H1 (cell line): ENCODE measurements around the gene TRIM38. TPM values are rescaled to one million over a fixed set of nuclear protein-coding genes. Genes with fewer than 3 reads are reported as not detected.

Source experiments
- CTCF ChIA-PET: fragments of 300-600 bp; sonication (Branson Sonifier 250); formaldehyde crosslinking; loops from one replicate; lab custom pipeline; 2021; ENCODE audit not compliant: partially characterized antibody; lab: Charles Lee
- POLR2A ChIA-PET: fragments of 300-600 bp; sonication (Branson Sonifier 250); formaldehyde crosslinking; loops from one replicate; lab custom pipeline; 2021; ENCODE audit warnings: inconsistent platforms; ENCODE audit not compliant: partially characterized antibody; lab: Charles Lee
- DNase-seq, 2 experiments: peaks; one replicate each; pipeline versions ENCODE4 v3.0.0 to v3.0.0-alpha.2; 2010 to 2022; ENCODE audit warnings: low spot score in 2 of 2, low read depth in 1 of 2, mixed read lengths in 1 of 2
- FAIRE-seq: peaks from 2 replicates; lab custom pipeline; 2011; peaks lifted over from hg19 to GRCh38; lab: Jason Lieb, UNC
- H2AFZ ChIP-seq: 2 replicates; pipeline ENCODE4 v1.8.1; 2012; ENCODE audit warnings: low read length, inconsistent platforms
- H2AK5ac ChIP-seq: 2 replicates; pipeline ENCODE4 v1.6.1; 2013; ENCODE audit warnings: low read depth, low read length
- H2BK120ac ChIP-seq: replicated peaks from 2 replicates; pipeline ENCODE3; 2013; ENCODE audit warnings: low read depth, low read length, inconsistent platforms
- H2BK12ac ChIP-seq: 2 replicates; pipeline ENCODE4 v1.6.1; 2013; ENCODE audit warnings: low read depth, low read length
- H2BK15ac ChIP-seq: 2 replicates; pipeline ENCODE4 v1.6.1; 2013; ENCODE audit warnings: low read length
- H2BK20ac ChIP-seq: 2 replicates; pipeline ENCODE4 v1.6.1; 2013; ENCODE audit warnings: low read length
- H2BK5ac ChIP-seq: 2 replicates; pipeline ENCODE4 v1.6.1; 2013; ENCODE audit warnings: low read depth, low read length
- H3K14ac ChIP-seq: 2 replicates; pipeline ENCODE4 v1.6.1; 2013; ENCODE audit warnings: inconsistent platforms; ENCODE audit not compliant: insufficient read length
- H3K18ac ChIP-seq: 2 replicates; pipeline ENCODE4 v1.6.1; 2013; ENCODE audit warnings: low read length; ENCODE audit errors: extremely low read depth
- H3K23ac ChIP-seq: 2 replicates; pipeline ENCODE4 v1.6.1; 2013; ENCODE audit warnings: inconsistent platforms; ENCODE audit not compliant: insufficient read length
- H3K23me2 ChIP-seq: 2 replicates; pipeline ENCODE4 v1.6.1; 2013; ENCODE audit warnings: low read depth, low read length
- H3K27ac ChIP-seq: 2 replicates; pipeline ENCODE4 v1.6.1; 2011; ENCODE audit warnings: low read depth, low read length, inconsistent platforms
- H3K27me3 ChIP-seq, 4 experiments: replicated peaks in 1 of 4; 1 replicate in 1 of 4; 2 replicates in 3 of 4; pipeline versions ENCODE4 v1.6.1 to v1.8.1; 2011 to 2013; ENCODE audit warnings: low read length in 3 of 4, mild to moderate bottlenecking in 3 of 4, inconsistent platforms in 2 of 4, mixed read lengths in 2 of 4, moderate library complexity in 1 of 4; ENCODE audit not compliant: control insufficient read depth in 3 of 4, insufficient read depth in 3 of 4; ENCODE audit errors: extremely low read depth in 1 of 4
- H3K36me3 ChIP-seq, 4 experiments: 2 replicates each; pipeline versions ENCODE4 v1.6.1 to v1.8.1; 2011 to 2013; ENCODE audit warnings: mild to moderate bottlenecking in 4 of 4, low read length in 3 of 4, moderate library complexity in 2 of 4, control low read depth in 1 of 4, inconsistent platforms in 1 of 4; ENCODE audit not compliant: insufficient read depth in 4 of 4, control insufficient read depth in 2 of 4
- H3K4ac ChIP-seq: replicated peaks from 2 replicates; pipeline ENCODE3; 2013; ENCODE audit warnings: low read length, low read depth, mixed read lengths, inconsistent platforms; ENCODE audit not compliant: insufficient read length
- H3K4me1 ChIP-seq, 4 experiments: replicated peaks in 1 of 4; 1 replicate in 1 of 4; 2 replicates in 3 of 4; pipeline versions ENCODE4 v1.6.1 to v1.8.1; 2011 to 2013; ENCODE audit warnings: low read length in 3 of 4, inconsistent platforms in 2 of 4, mixed read lengths in 1 of 4; ENCODE audit not compliant: insufficient read depth in 4 of 4, control insufficient read depth in 3 of 4
- H3K4me2 ChIP-seq, 2 experiments: 2 replicates each; pipeline versions ENCODE4 v1.6.1 to v1.8.1; 2011 to 2013; ENCODE audit warnings: low read depth in 2 of 2, low read length in 2 of 2, control low read depth in 1 of 2, inconsistent platforms in 1 of 2, mild to moderate bottlenecking in 1 of 2; ENCODE audit not compliant: insufficient read depth in 1 of 2
- H3K4me3 ChIP-seq, 4 experiments: fragments of 200-600, 300-600 bp in 1 of 4; sonication (generic), shearing (Covaris generic), sonication (Bioruptor Twin) in 1 of 4; 2 replicates each; pipeline versions ENCODE4 v1.5.1 to v1.8.1; 2011 to 2016; ENCODE audit warnings: low read length in 4 of 4, low read depth in 3 of 4, control low read depth in 2 of 4, inconsistent platforms in 2 of 4, mild to moderate bottlenecking in 2 of 4, mixed read lengths in 1 of 4, moderate library complexity in 1 of 4; ENCODE audit not compliant: insufficient read depth in 2 of 4; ENCODE audit errors: extremely low read depth in 1 of 4
- H3K56ac ChIP-seq: replicated peaks from 2 replicates; pipeline ENCODE3; 2013; ENCODE audit warnings: low read depth, mild to moderate bottlenecking, mixed read lengths, low read length, inconsistent platforms; ENCODE audit not compliant: insufficient read length
- H3K79me1 ChIP-seq: 2 replicates; pipeline ENCODE4 v1.6.1; 2013; ENCODE audit warnings: low read depth, low read length, control low read depth
- H3K79me2 ChIP-seq, 2 experiments: 2 replicates each; pipeline versions ENCODE4 v1.6.1 to v1.8.1; 2012 to 2013; ENCODE audit warnings: low read length in 2 of 2, mild to moderate bottlenecking in 2 of 2, inconsistent platforms in 1 of 2; ENCODE audit not compliant: insufficient read depth in 2 of 2, control insufficient read depth in 1 of 2
- H3K9ac ChIP-seq, 4 experiments: replicated peaks in 1 of 4; 1 replicate in 1 of 4; 2 replicates in 3 of 4; pipeline versions ENCODE4 v1.6.1 to v1.8.1; 2011 to 2013; ENCODE audit warnings: low read depth in 3 of 4, low read length in 3 of 4, control low read depth in 2 of 4, mild to moderate bottlenecking in 2 of 4, moderate library complexity in 2 of 4, inconsistent platforms in 1 of 4; ENCODE audit errors: extremely low read depth in 1 of 4
- H3K9me3 ChIP-seq, 2 experiments: 2 replicates each; pipeline versions ENCODE4 v1.6.1 to v1.8.1; 2012 to 2013; ENCODE audit warnings: mild to moderate bottlenecking in 2 of 2, moderate library complexity in 2 of 2, control low read depth in 1 of 2, inconsistent platforms in 1 of 2, low read depth in 1 of 2, low read length in 1 of 2, mixed read lengths in 1 of 2; ENCODE audit not compliant: insufficient read depth in 2 of 2
- H4K20me1 ChIP-seq, 2 experiments: replicated peaks in 1 of 2; 2 replicates each; pipeline versions ENCODE3 to v1.8.1; 2011 to 2013; ENCODE audit warnings: inconsistent platforms in 2 of 2, low read length in 2 of 2, mild to moderate bottlenecking in 1 of 2; ENCODE audit not compliant: insufficient read depth in 2 of 2, control insufficient read depth in 1 of 2
- H4K5ac ChIP-seq: 2 replicates; pipeline ENCODE4 v1.6.1; 2013; ENCODE audit warnings: low read length, low read depth, mixed read lengths, inconsistent platforms; ENCODE audit not compliant: insufficient read length
- H4K8ac ChIP-seq: 2 replicates; pipeline ENCODE4 v1.8.0; 2013; ENCODE audit warnings: mild to moderate bottlenecking, moderate library complexity, low read length, inconsistent platforms; ENCODE audit not compliant: insufficient read depth; ENCODE audit errors: extremely low read depth
- H4K91ac ChIP-seq: replicated peaks from 2 replicates; pipeline ENCODE3; 2013; ENCODE audit warnings: low read length, mixed read lengths, inconsistent platforms; ENCODE audit not compliant: insufficient read length
- TEAD4 ChIP-seq: IDR thresholded peaks from 2 replicates; pipeline ENCODE4 v1.6.1; 2012; ENCODE audit warnings: low read depth, low read length, inconsistent platforms, mixed read lengths
- WGBS, 2 experiments: shearing (Covaris generic) in 1 of 2; methylation state at CpG; one replicate each; pipeline versions ENCODE4 v1.1.6 to v1.1.7; 2013 to 2015; ENCODE audit warnings: low lambda C conversion rate in 2 of 2, mixed read lengths in 2 of 2, inconsistent platforms in 1 of 2, low coverage in 1 of 2, missing lambda C conversion rate in 1 of 2; ENCODE audit not compliant: insufficient replicate concordance in 2 of 2, insufficient coverage in 1 of 2, insufficient read length in 1 of 2; ENCODE audit errors: extremely low coverage in 1 of 2, missing lambda C conversion rate in 1 of 2; 5-methylcytosine and 5-hydroxymethylcytosine counted together
- polyA plus RNA-seq, 7 experiments: library from polyadenylated mRNA; depleted of rRNA in 3 of 7; stranded (reverse) in 5 of 7; unstranded in 2 of 7; fragments of >200 nt in 5 of 7; fragments of 200-250 nt in 2 of 7; gene quantifications; 1 replicate in 5 of 7; 2 replicates in 1 of 7; 4 replicates in 1 of 7; pipeline versions ENCODE4 v1.2.1 to v1.2.3, GENCODE V29; 2011 to 2013; ENCODE audit warnings: missing spikeins in 2 of 7, mixed read lengths in 2 of 7
- total RNA-seq: library from RNA; stranded (reverse); fragmentation: NEBNext Ultra II Directional; extraction: Animal tissue kit (Norgen Biotek cat#: 25700); gene quantifications from 2 replicates; pipeline ENCODE4 v1.2.1, GENCODE V29; 2021

TRIM38 gene
- total and polyA plus RNA-seq, 2 of the 8 experiments (the other 6 are each of a cell fraction or from before 2014, with no cell fraction given) = 0.43 to 0.56 TPM

GRCh38 chr6:25956226-25956625 is 6.4 kb upstream of the TRIM38 start:
- Histone ChIP-seq H2BK12ac (no peak overlapping the region), H3K4ac (no peak overlapping the region), H3K4me3 (no peak overlapping the region), H4K20me1 (no peaks in the 10 kb centered on the region), H2BK120ac (no peak overlapping the region), H3K9me3 (no peaks in the 10 kb centered on the region; a peak in 1 of 4 replicates), H3K27me3 (no peaks in the 10 kb centered on the region), H3K18ac (no peak overlapping the region), H3K56ac (no peak overlapping the region), H3K79me2 (no peaks in the 10 kb centered on the region), H4K5ac (no peak overlapping the region)
- no peak for FAIRE-seq
- no peak for TF ChIP-seq TEAD4
- TF ChIP-seq, all 59 proteins: peak for 0
- H3K36me3 ChIP-seq = no peaks in the 10 kb centered on the region
- no peak overlapping the region for H3K27ac ChIP-seq
- WGBS, 2 experiments = 91% methylated on average over 3 of the region's 3 CpGs; no CpG with 5 or more reads in 1 of the 2 experiments
- no peak overlapping the region for H4K8ac ChIP-seq
- no peaks in the 10 kb centered on the region for H3K79me1 ChIP-seq
- ChIA-PET CTCF (no interaction called here), POLR2A (no interaction called here)
- H2BK20ac ChIP-seq = no peak overlapping the region
- no peak for DNase-seq
- H2AK5ac ChIP-seq = no peak overlapping the region
- H2BK15ac ChIP-seq = no peak overlapping the region
- H3K23ac ChIP-seq = no peak overlapping the region
- no peak overlapping the region for H3K9ac ChIP-seq
- H3K4me2 ChIP-seq = no peak overlapping the region
- H2AFZ ChIP-seq = no peak overlapping the region
- H4K91ac ChIP-seq = no peak overlapping the region
- no peak overlapping the region for H3K14ac ChIP-seq
- no peaks in the 10 kb centered on the region for H3K23me2 ChIP-seq
- peaks cover 0 to 3% (median 0%) of the 10 kb centered on the region in 4 experiments; a peak in 1 of 7 replicates for H3K4me1 ChIP-seq
- H2BK5ac ChIP-seq = no peak overlapping the region
